PC-9 (cell line): ENCODE measurements around the gene TSHR. TPM values are rescaled to one million over a fixed set of nuclear protein-coding genes. Genes with fewer than 3 reads are reported as not detected.

Experiments
- BruUV-seq: library from RNA; stranded (reverse); fragments of 400-500 nt; replicated peaks from 2 replicates; lab custom pipeline; 2021; lab: Mats Ljungman, UMichigan
- CTCF ChIA-PET: fragments of 300-600 bp; sonication (Branson Sonifier 250); formaldehyde crosslinking; loops from one replicate; lab custom pipeline; 2022; ENCODE audit warnings: antibody characterized with exemption; lab: Charles Lee
- POLR2A ChIA-PET: fragments of 300-600 bp; sonication (Branson Sonifier 250); formaldehyde crosslinking; loops from one replicate; lab custom pipeline; 2022; ENCODE audit warnings: antibody characterized with exemption; ENCODE audit not compliant: unreplicated experiment; lab: Charles Lee
- DNase-seq, 2 experiments: peaks; one replicate each; pipeline versions ENCODE4 v3.0.0 to v3.0.0-alpha.2; 2015 to 2022; ENCODE audit warnings: mixed read lengths in 1 of 2
- H2AFZ ChIP-seq: fragments of 200-600 bp; sonication (generic); 2 replicates; pipeline ENCODE4 v1.8.1; 2017; ENCODE audit warnings: antibody characterized with exemption
- H3F3A ChIP-seq: fragments of 200-600 bp; sonication (generic); 2 replicates; pipeline ENCODE4 v1.8.1; 2017; ENCODE audit warnings: antibody characterized with exemption, mild to moderate bottlenecking, low read depth; ENCODE audit not compliant: insufficient read depth
- H3K27ac ChIP-seq: fragments of 200-600 bp; sonication (generic); 2 replicates; pipeline ENCODE4 v1.6.1; 2016; ENCODE audit warnings: mixed run types
- H3K27me3 ChIP-seq: fragments of 200-600 bp; sonication (generic); 2 replicates; pipeline ENCODE4 v1.6.1; 2016; ENCODE audit warnings: low read depth, mixed run types; ENCODE audit not compliant: insufficient read depth
- H3K36me3 ChIP-seq: fragments of 200-600 bp; sonication (generic); 2 replicates; pipeline ENCODE4 v1.6.1; 2016; ENCODE audit warnings: low read depth, mixed run types
- H3K4me1 ChIP-seq: fragments of 200-600 bp; sonication (generic); replicated peaks from 2 replicates; pipeline ENCODE4 v1.6.1; 2016; ENCODE audit warnings: mixed run types; ENCODE audit not compliant: insufficient read depth
- H3K4me2 ChIP-seq: fragments of 200-600 bp; sonication (generic); 2 replicates; pipeline ENCODE4 v1.6.1; 2017; ENCODE audit warnings: mixed run types
- H3K4me3 ChIP-seq: fragments of 200-600 bp; sonication (generic); 2 replicates; pipeline ENCODE4 v1.6.1; 2016; ENCODE audit warnings: mixed run types
- H3K79me2 ChIP-seq: fragments of 200-600 bp; sonication (generic); 2 replicates; pipeline ENCODE4 v1.6.1; 2017; ENCODE audit warnings: low read depth, mixed run types
- H3K9me2 ChIP-seq: fragments of 200-600 bp; sonication (generic); 2 replicates; pipeline ENCODE4 v1.8.1; 2017; ENCODE audit warnings: mild to moderate bottlenecking; ENCODE audit not compliant: insufficient read depth
- H3K9me3 ChIP-seq: fragments of 200-600 bp; sonication (generic); 2 replicates; pipeline ENCODE4 v1.8.1; 2016; ENCODE audit warnings: low read depth; ENCODE audit not compliant: insufficient read depth
- H4K20me1 ChIP-seq: fragments of 200-600 bp; sonication (generic); 2 replicates; pipeline ENCODE4 v1.8.1; 2017; ENCODE audit not compliant: insufficient read depth
- CTCF ChIP-seq: fragments of 200-600 bp; sonication (generic); conservative IDR thresholded peaks from 2 replicates; pipeline ENCODE4 v1.6.1; 2017; ENCODE audit warnings: mixed run types, antibody characterized with exemption, mild to moderate bottlenecking, moderate library complexity
- EZH2 ChIP-seq: fragments of 200-600 bp; sonication (generic); IDR thresholded peaks from 2 replicates; pipeline ENCODE4 v1.8.0; 2017; ENCODE audit warnings: antibody characterized with exemption, low read depth
- intact Hi-C: fragments of 100-400 bp; cut with micrococcal nuclease; formaldehyde crosslinking; loops from one replicate; pipeline ENCODE4 v1.10.0; 2022; ENCODE audit not compliant: unreplicated experiment
- total RNA-seq: library from RNA; stranded (reverse); gene quantifications from 2 replicates; pipeline ENCODE4 v1.2.3, GENCODE V29; 2021

TSHR gene
- total RNA-seq, 1 experiment from 2014 or later, result not detected

- no TSS peak for BruUV-seq
- no peaks in the 10 kb centered on the region for H3K4me1 ChIP-seq
- CTCF ChIA-PET, result no interaction called here
- no peaks in the 10 kb centered on the region for H3K79me2 ChIP-seq
- POLR2A ChIA-PET, result no interaction called here
- no peak overlapping the region for H3K4me2 ChIP-seq
- no peak overlapping the region for H2AFZ ChIP-seq
- H3K27me3 ChIP-seq, result no peaks in the 10 kb centered on the region
- no peaks in the 10 kb centered on the region for H3K9me2 ChIP-seq
- H4K20me1 ChIP-seq, result no peaks in the 10 kb centered on the region
- no peak overlapping the region for H3K27ac ChIP-seq
- no peaks in the 10 kb centered on the region for H3K9me3 ChIP-seq
- H3K4me3 ChIP-seq, result no peak overlapping the region
- no peak for TF ChIP-seq EZH2
- peak; percentile 44; the same call in 1 of the 2 replicates for TF ChIP-seq CTCF
- no peaks in the 10 kb centered on the region for H3F3A ChIP-seq
- H3K36me3 ChIP-seq, result no peaks in the 10 kb centered on the region
- DNase-seq, result no peak
- intact Hi-C loops, result no loop called here
Observed at GRCh38 chr14:81062816-81063215, 107.4 kb downstream of the TSHR start.

- H3K4me3 ChIP-seq, result no peak overlapping the region
- H3K36me3 ChIP-seq, result no peaks in the 10 kb centered on the region
- H3K9me2 ChIP-seq, result no peaks in the 10 kb centered on the region
- H3K4me2 ChIP-seq, result no peak overlapping the region
- DNase-seq, result no peak
- no TSS peak for BruUV-seq
- POLR2A ChIA-PET, result no interaction called here
- no peaks in the 10 kb centered on the region for H3K4me1 ChIP-seq
- no peaks in the 10 kb centered on the region for H3K79me2 ChIP-seq
- no peak for TF ChIP-seq EZH2
- TF ChIP-seq CTCF, result no peak
- no peak overlapping the region for H2AFZ ChIP-seq
- CTCF ChIA-PET, result no interaction called here
- H3K9me3 ChIP-seq, result no peaks in the 10 kb centered on the region
- no peaks in the 10 kb centered on the region for H4K20me1 ChIP-seq
- no peaks in the 10 kb centered on the region for H3F3A ChIP-seq
- no peaks in the 10 kb centered on the region for H3K27me3 ChIP-seq
- no peak overlapping the region for H3K27ac ChIP-seq
- intact Hi-C loops, result no loop called here
Observed at GRCh38 chr14:81066672-81067071, 111.3 kb downstream of the TSHR start.

DNA sequence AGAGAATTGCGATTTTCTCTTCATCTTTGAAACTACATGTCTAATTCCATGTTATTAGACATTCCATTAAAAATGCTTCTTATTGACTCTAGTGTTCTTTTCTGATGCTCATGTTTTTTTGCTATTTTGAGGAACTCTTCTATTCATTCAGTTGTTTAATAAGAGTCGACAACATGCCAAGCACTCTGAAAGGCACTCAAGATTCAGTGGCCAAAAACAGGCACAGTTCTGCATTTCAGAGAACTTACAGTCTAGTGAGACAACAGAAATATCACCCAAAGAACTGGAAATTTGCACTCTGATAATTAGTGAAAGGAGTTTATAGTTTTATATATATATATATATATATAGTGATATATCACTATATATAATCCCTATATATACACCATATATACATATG lies 111.7 kb downstream of the TSHR start:
- ChIA-PET CTCF (no interaction called here), POLR2A (no interaction called here)
- Histone ChIP-seq H3K36me3 (no peaks in the 10 kb centered on the region), H3K9me2 (no peaks in the 10 kb centered on the region), H4K20me1 (no peaks in the 10 kb centered on the region), H3K27me3 (no peaks in the 10 kb centered on the region), H3K79me2 (no peaks in the 10 kb centered on the region), H3F3A (no peaks in the 10 kb centered on the region), H3K4me3 (no peak overlapping the region), H3K4me2 (no peak overlapping the region), H3K4me1 (no peaks in the 10 kb centered on the region), H3K27ac (no peak overlapping the region), H2AFZ (no peak overlapping the region), H3K9me3 (no peaks in the 10 kb centered on the region)
- intact Hi-C loops, result no loop called here
- no peak for DNase-seq
- no TSS peak for BruUV-seq
- TF ChIP-seq CTCF (no peak), EZH2 (no peak)
